Measurements from ENCODE around the gene IFNL3. TPM values are rescaled to one million over a fixed set of nuclear protein-coding genes. Genes with fewer than 3 reads are reported as not detected.

Gene IFNL3
- total RNA-seq, 4 donors from 2014 or later: not detected

DNA sequence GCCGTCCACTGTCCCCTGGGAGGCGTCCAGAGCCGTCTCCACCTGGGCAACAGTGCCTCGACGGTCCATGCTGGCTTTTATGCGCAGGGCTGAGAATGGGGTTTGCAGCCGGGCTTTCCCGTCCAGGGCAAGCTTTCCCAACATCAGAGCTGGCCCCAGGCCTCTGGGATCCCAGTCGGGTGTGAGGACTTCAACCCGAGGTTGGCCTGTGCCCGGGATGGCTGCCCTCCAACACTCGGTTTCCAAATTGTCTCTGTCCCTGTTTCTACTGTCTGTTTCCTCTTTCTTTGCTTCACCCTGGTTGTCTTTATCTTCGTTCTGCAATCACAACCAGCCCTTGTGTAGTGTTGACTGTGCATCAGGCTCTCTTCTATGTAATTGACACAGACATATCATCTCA lies 4.0 kb upstream of the IFNL3 start, which contains the start of gene IFNL4:
Gene IFNL4 (minus strand): TSS at position 51 of the 400 bp plus-strand sequence.
- TF ChIP-seq, protein P1, sequence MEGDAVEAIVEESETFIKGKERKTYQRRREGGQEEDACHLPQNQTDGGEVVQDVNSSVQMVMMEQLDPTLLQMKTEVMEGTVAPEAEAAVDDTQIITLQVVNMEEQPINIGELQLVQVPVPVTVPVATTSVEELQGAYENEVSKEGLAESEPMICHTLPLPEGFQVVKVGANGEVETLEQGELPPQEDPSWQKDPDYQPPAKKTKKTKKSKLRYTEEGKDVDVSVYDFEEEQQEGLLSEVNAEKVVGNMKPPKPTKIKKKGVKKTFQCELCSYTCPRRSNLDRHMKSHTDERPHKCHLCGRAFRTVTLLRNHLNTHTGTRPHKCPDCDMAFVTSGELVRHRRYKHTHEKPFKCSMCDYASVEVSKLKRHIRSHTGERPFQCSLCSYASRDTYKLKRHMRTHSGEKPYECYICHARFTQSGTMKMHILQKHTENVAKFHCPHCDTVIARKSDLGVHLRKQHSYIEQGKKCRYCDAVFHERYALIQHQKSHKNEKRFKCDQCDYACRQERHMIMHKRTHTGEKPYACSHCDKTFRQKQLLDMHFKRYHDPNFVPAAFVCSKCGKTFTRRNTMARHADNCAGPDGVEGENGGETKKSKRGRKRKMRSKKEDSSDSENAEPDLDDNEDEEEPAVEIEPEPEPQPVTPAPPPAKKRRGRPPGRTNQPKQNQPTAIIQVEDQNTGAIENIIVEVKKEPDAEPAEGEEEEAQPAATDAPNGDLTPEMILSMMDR (IDR thresholded peaks at IDR 0.05; ENCODE audit: low read depth): no peak

DNA sequence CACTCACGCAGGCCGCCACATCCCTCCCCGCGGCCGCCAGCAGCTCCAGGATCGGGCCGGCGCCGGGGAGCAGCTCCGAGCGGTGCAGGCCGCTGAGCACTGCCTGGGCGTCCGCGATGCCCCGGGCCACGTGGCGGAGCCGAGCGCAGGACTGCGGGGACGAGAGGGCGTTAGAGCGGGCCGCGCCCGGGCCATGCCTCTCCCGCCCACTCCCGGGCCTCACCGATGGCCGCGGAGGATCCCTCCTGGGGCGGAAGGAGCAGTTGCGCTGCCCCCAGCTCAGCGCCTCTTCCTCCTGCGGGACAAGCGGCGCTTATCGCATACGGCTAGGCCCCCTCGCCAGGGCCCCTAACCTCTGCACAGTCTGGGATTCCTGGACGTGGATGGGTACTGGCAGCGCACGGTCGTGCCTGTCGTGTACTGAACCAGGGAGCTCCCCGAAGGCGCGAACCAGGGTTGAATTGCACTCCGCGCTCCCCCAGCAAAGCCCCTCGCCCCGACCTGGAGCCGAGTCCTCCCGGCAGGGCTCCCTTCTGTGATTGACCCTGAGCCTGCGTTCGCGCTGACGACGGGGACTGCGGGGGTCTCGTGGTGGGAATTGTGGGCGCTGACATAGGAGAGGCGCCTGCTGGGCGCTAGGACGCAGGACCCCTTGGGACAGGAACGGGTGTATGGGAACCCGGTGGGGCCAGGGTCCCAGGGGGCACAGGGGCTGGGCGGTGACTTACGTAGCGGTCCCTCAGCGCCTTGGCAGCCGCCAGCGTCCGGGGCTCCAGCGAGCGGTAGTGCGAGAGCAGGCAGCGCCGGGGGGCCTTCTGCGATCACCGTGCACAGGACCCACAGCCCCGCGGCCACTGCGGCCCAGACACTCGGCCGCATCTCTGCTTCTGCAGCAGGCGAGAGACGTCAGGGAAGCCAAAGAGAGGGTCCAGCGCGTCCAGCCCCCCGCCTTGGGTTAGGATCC lies 3.2 kb upstream of the IFNL3 start:
- TF ChIP-seq, protein P1 (IDR thresholded peaks at IDR 0.05; ENCODE audit: low read depth): no peak

DNA sequence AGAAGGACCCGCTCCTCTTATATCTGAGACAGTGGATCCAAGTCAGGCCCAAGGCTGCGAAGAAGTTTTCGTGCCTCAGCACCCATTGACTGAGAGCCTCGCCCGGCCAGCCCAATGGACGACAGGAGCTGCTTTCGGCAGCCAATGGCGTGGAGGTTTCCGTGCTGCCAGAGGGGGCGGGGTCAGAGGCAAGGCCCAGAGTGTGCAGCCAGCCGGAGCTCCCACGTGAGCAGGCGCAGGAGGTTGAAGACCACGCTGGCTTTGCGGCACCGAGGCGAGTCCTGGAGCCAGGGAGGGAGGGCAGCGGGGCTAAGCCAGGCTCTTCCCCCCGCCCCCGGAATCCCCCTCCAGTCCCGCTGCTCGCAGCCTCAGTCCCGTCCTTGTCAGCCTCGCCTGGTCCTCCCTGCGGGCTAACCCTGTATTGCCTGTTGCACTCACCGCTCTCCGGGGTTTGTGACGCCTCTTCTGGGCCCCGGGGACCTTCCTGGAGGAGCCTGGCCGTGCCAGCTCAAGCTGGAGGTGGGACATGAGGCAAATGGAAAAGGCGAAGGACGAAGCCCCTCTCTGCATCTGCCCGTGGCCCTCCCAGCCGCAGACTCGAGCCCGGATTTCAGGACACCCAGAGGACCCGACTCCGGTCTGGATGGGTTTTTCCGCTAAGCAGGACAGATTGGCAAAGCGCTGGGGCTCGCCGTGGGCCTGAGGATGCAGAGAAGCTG lies 2.3 kb upstream of the IFNL3 start:
- TF ChIP-seq, protein P1 (IDR thresholded peaks at IDR 0.05; ENCODE audit: low read depth): no peak

DNA sequence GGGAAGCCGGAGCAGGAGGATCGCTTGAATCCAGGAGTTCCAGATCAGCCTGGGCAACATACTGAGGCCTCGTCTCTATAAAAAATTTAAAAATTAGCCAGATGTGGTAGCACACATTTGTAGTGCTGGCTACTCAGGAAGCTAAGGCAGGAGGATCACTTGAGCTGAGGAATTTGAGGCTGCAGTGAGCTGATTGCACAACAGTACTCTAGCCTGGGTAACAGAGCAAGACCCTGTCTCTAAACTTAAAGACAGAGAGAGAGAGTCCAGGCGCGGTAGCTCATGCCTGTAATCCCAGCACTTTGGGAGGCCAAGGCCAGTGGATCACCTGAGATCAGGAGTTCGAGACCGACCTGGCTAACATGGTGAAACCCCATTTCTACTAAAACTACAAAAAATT lies 4.4 kb downstream of the IFNL3 start:
- TF ChIP-seq, protein P1 (IDR thresholded peaks at IDR 0.05; ENCODE audit: low read depth): no peak

DNA sequence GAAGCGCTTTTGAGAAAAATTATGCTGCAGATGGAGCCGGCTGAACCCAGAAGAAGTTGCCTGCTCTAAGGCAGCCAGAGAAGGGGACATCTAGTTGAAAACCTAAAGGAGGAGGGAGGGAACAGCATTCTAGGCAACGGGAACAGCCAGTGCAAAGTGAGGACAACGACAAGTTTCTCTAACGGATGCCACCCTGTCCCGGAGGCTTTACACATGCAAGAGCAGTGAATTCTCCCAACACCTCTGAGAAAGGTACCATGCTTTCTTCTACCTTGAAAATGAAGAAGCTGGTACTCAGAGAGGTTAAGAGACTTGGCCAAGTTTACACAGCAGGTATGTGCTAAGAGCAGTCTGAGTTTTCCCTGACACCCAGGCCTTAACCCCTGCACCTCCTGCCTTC lies 5.9 kb downstream of the IFNL3 start:
- TF ChIP-seq, protein P1 (IDR thresholded peaks at IDR 0.05; ENCODE audit: low read depth): no peak

DNA sequence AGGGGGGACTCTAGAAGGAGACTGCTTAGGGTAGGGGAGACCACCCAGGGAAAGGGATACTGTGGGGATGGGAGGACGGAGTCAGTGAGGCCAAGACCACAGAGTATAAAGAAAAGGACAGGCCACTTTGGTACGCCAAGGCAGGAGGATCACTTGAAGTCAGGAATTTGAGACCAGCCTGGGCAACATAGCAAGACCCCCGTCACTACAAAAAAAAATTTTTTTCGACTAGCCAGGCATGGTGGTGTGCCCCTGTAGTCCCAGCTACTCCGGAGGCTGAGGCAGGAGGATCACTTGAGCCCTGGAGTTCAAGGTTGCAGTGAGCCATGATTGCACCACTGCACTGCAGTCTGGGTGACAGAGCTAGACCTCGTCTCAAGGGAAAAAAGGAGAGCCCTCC lies 6.6 kb downstream of the IFNL3 start:
- TF ChIP-seq, protein P1 (IDR thresholded peaks at IDR 0.05; ENCODE audit: low read depth): no peak

Measured in subcutaneous adipose tissue (tissue), 4 donors.